ENCODE measurements around the gene MEN1.

Gene MEN1

GRCh38 chr11:64762674-64763525 lies 47.5 kb downstream of the MEN1 start:
- DNase-seq (ENCODE audit: low spot score) = peak; percentile 57

- peak; percentile 60 for DNase-seq (ENCODE audit: low spot score)
Observed at GRCh38 chr11:64762277-64762673, 48.1 kb downstream of the MEN1 start.

GRCh38 chr11:64760759-64761420 lies 49.5 kb downstream of the MEN1 start:
- DNase-seq (ENCODE audit: low spot score) = no peak

- peak; percentile 85 for DNase-seq (ENCODE audit: low spot score)
Observed at GRCh38 chr11:64759722-64760719, 50.3 kb downstream of the MEN1 start, which contains the start of gene PYGM. PYGM (minus strand) TSS chr11:64759974; CDS start chr11:64759898, 76 bp downstream.

- no peak for DNase-seq (ENCODE audit: low spot score)
Observed at GRCh38 chr11:64759131-64759721, 51.1 kb downstream of the MEN1 start.

- DNase-seq (ENCODE audit: low spot score) = no peak
Observed at GRCh38 chr11:64758330-64759079, 51.8 kb downstream of the MEN1 start.

GRCh38 chr11:64757549-64758329 lies 52.6 kb downstream of the MEN1 start:
- no peak for DNase-seq (ENCODE audit: low spot score)

GRCh38 chr11:64755681-64756361 lies 54.5 kb downstream of the MEN1 start:
- no peak for DNase-seq (ENCODE audit: low spot score)

- no peak for DNase-seq (ENCODE audit: low spot score)
Observed at GRCh38 chr11:64754919-64755662, 55.3 kb downstream of the MEN1 start.

- no peak for DNase-seq (ENCODE audit: low spot score)
Observed at GRCh38 chr11:64754124-64754918, 56.0 kb downstream of the MEN1 start.

All from Ammon's horn (tissue), 1 donor.